Lower lobe of right lung (tissue), 2 donors: Measurements from ENCODE around the gene C9orf78. TPM values are rescaled to one million over a fixed set of nuclear protein-coding genes. Genes with fewer than 3 reads are reported as not detected.
A peak's percentile ranks its signal among the peaks of the same experiment; 100 is the strongest.

Source experiments
- ATAC-seq, 2 donors: fragments of 200-7000 bp; cut with Tn5 transposase; one replicate each; pipeline ENCODE4 v1.9.1; 2020 to 2022; ENCODE audit warnings: mild to moderate bottlenecking in 2 of 2, moderate library complexity in 2 of 2
- DNase-seq: peaks from one replicate; pipeline ENCODE4 v3.0.0-alpha.2; 2020
- H3K27ac ChIP-seq: fragments of 200-600 bp; one replicate; pipeline ENCODE4 v1.8.0; 2022
- H3K27me3 ChIP-seq: fragments of 200-600 bp; one replicate; pipeline ENCODE4 v1.8.0; 2022; ENCODE audit warnings: low read depth
- H3K36me3 ChIP-seq: fragments of 200-600 bp; one replicate; pipeline ENCODE4 v1.8.0; 2022; ENCODE audit warnings: mild to moderate bottlenecking
- H3K4me1 ChIP-seq: fragments of 200-600 bp; one replicate; pipeline ENCODE4 v1.8.0; 2022
- H3K4me3 ChIP-seq: fragments of 200-600 bp; one replicate; pipeline ENCODE4 v1.8.0; 2022; ENCODE audit warnings: mild to moderate bottlenecking
- H3K9me3 ChIP-seq: fragments of 200-600 bp; one replicate; pipeline ENCODE4 v1.8.0; 2022
- CTCF ChIP-seq: fragments of 200-600 bp; IDR thresholded peaks from one replicate; pipeline ENCODE4 v1.8.0; 2022; ENCODE audit warnings: antibody characterized with exemption, mild to moderate bottlenecking
- intact Hi-C: fragments of 100-400 bp; cut with DNase I; formaldehyde crosslinking; loops from one replicate; pipeline ENCODE4 v1.11.0; 2022
- microRNA-seq: library from miRNA; unstranded; fragments of <30 nt; microRNA quantifications from one replicate; pipeline ENCODE4 v1.2.0, GENCODE V29; 2020; ENCODE audit warnings: borderline number of aligned reads
- total RNA-seq: library from RNA; stranded (reverse); fragmentation: NEBNext Ultra II Directional; extraction: Animal tissue kit (Norgen Biotek cat#: 25700); gene quantifications from one replicate; pipeline ENCODE4 v1.2.1, GENCODE V29; 2021
- donor health status: DM: no; HTN: yes; CAD: no; lungs with severe emphysema.

Gene C9orf78
- total RNA-seq, 1 donor from 2014 or later, result 42.0 TPM

DNA sequence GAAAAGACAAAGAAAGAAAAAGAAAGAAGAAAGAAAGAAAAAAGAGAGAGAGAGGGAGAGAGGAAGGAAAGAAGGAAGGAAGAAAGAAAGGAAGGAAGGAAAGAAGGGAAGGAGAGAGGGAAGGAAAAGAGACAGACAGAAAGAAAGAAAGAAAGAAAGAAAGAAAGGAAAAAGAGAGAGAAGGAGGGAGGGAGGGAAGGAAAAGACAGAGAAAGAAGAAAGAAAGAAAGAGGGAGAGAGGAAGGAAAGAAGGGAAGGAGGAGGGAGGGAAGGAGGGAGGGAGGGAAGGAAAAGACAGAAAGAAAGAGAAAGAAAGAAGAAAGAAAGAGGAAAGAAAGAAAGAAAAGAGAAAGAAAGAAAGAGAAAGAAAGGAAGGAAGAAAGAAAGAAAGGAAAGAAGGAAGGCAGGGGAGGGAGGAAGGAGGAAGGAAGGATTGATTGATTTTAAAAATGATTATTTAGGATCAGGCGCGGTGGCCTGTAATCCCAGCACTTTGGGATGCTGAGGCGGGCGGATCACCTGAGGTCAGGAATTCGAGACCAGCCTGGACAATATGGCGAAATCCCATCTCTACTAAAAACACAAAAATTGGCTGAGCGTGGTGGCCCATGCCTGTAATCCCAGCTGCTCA, 55.4 kb downstream of the C9orf78 start:
- ATAC-seq (no peak), DNase-seq (no peak)
- H3K4me3 ChIP-seq, result no peak overlapping the region
- peaks cover 18% of the 10 kb centered on the region for H3K4me1 ChIP-seq
- H3K36me3 ChIP-seq, result no peaks in the 10 kb centered on the region
- intact Hi-C loops, result no loop called here
- no peak for TF ChIP-seq CTCF
- H3K27me3 ChIP-seq, result no peaks in the 10 kb centered on the region
- H3K9me3 ChIP-seq, result no peaks in the 10 kb centered on the region
- no peak overlapping the region for H3K27ac ChIP-seq

DNA sequence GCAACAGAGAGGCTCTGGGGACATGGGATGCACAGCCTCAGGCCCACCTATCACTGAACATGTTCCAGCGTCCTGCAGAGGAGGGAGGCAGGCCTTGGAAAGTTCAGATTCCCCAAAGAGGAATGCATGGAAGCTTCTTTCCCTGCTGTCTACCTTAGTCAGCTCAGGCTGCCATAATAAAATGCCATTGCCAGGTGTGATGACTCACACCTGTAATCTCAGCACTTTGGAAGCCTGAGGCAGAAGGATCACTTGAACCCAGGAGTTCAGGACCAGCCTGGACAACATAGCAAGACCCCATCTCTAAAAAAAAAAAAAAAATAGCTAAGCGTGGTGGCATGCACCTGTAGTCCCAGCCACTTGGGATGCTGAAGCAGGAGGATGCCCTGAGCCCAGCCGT, 56.6 kb downstream of the C9orf78 start:
- Histone ChIP-seq H3K9me3 (no peaks in the 10 kb centered on the region), H3K4me1 (peaks cover 18% of the 10 kb centered on the region), H3K27me3 (no peaks in the 10 kb centered on the region), H3K27ac (no peak overlapping the region), H3K36me3 (no peaks in the 10 kb centered on the region), H3K4me3 (no peak overlapping the region)
- intact Hi-C loops, result no loop called here
- no peak for TF ChIP-seq CTCF
- no peak for ATAC-seq
- no peak for DNase-seq

DNA sequence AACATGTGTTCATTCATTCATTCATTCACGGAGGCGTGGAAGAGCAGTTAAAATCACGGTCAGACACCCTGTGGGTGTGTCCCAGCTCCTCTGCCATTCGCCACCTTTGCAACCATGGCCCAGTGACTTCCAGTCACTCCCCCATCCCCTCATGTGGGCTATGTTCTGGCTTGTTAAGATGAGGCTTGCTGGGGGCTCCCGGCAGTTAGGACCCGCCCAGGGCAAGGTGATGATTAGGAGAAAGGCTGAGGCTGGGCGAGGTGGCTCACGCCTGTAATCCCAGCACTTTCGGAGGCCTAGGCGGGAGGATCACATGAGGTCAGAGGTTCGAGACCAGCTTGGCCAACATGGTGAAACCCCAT, 57.3 kb downstream of the C9orf78 start:
- no peaks in the 10 kb centered on the region for H3K27me3 ChIP-seq
- H3K9me3 ChIP-seq, result no peaks in the 10 kb centered on the region
- no peaks in the 10 kb centered on the region for H3K36me3 ChIP-seq
- DNase-seq, result no peak
- H3K27ac ChIP-seq, result peak overlapping the region; percentile 65
- TF ChIP-seq CTCF, result no peak
- no peak overlapping the region for H3K4me3 ChIP-seq
- ATAC-seq, result no peak
- peaks cover 18% of the 10 kb centered on the region for H3K4me1 ChIP-seq
- intact Hi-C loops, result no loop called here

Small RNA genes lying within 50 kb of the gene (microRNA-seq; reads per million reads assigned to microRNA genes)
- gene MIR6855, result not detected

Other genes with a start within 250 kb of the C9orf78 start
- gene C9orf50, start 214.2 kb downstream of the C9orf78 start, total RNA-seq, result not detected
- gene NTMT1, start 209.1 kb downstream of the C9orf78 start, total RNA-seq, result 25.1 TPM
- gene ASB6, start 193.1 kb downstream of the C9orf78 start, total RNA-seq, result 14.6 TPM
- gene PRRX2, start 169.6 kb downstream of the C9orf78 start, total RNA-seq, result 2.5 TPM
- gene PTGES, start 82.2 kb downstream of the C9orf78 start, total RNA-seq, result 3.9 TPM
- gene TOR1B, start 32.1 kb downstream of the C9orf78 start, total RNA-seq, result 34.9 TPM
- 34.6 TPM for gene TOR1A, start 11.1 kb downstream of the C9orf78 start, total RNA-seq
- gene USP20, start 183 bp upstream of the C9orf78 start, total RNA-seq, result 27.0 TPM
- gene FNBP1, start 207.9 kb upstream of the C9orf78 start, total RNA-seq, result 61.1 TPM
- gene GPR107, start 218.6 kb upstream of the C9orf78 start, total RNA-seq, result 43.0 TPM